Right ventricle myocardium superior (tissue), 1 donor: ENCODE data around the gene CDC20. TPM values are rescaled to one million over a fixed set of nuclear protein-coding genes. Genes with fewer than 3 reads are reported as not detected.
"Not testable (repeated sequence)": the region's sequence is repeated elsewhere in the genome, so short reads cannot be mapped to it uniquely, and the experiment has no call there.

ENCODE experiments used
- ATAC-seq: fragments of 200-7000 bp; cut with Tn5 transposase; one replicate; pipeline ENCODE4 v1.9.1; 2020; ENCODE audit warnings: mild to moderate bottlenecking; ENCODE audit not compliant: poor library complexity
- DNase-seq: peaks from one replicate; pipeline ENCODE4 v3.0.0-alpha.2; 2020
- intact Hi-C: fragments of 100-400 bp; cut with DNase I; formaldehyde crosslinking; loops from one replicate; pipeline ENCODE4 v1.11.2; 2022
- total RNA-seq: library from RNA; stranded (reverse); fragmentation: NEBNext Ultra II Directional; extraction: Animal tissue kit (Norgen Biotek cat#: 25700); gene quantifications from one replicate; pipeline ENCODE4 v1.2.1, GENCODE V29; 2021
- donor health status: DM: no; HTN: yes; CAD: no; lungs with severe emphysema.

The CDC20 gene
- total RNA-seq, 1 donor from 2014 or later: 0.83 TPM

DNA sequence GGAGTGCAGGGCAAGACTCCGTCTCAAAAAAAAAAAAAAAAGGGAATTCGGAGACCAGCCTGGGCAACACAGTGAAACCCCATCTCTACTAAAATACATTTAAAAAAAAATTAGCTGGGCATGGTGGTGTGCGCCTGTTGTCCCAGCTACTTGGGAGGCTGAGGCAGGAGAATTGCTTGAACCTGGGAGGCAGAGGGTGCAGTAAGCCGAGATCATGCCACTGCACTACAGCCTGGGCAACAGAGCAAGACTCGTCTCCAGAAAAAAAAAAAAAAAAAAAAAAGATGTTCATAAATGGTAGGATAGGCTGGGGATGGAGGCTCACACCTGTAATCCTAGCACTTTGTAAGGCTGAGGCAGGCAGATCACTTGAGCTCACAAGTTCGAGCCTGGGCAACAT lies 11.0 kb downstream of the CDC20 start:
- ATAC-seq, DNase-seq: not testable (repeated sequence)
- intact Hi-C loops: loop anchor here (5.0 kb wide), 1 partner anchor 132 kb away; no protein-coding TSS in a partner anchor

DNA sequence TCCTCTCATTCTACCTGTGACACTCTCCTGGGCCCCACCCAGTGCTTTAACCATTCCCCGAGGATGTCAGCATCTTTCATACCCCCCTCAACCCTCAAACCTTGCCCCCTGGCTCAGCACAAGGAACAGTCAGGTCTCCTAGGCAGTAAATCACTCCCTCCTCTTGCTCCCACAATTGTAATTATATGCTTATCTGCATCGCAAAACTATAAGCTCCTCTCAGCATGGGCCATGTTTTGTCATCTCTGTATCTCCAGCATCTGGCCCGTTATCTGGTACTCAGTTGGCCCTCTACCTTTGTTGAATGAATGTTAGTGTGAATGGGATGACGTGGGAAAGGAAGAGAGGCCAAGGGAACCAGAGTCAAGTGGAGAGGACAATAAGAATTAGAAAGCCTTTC lies 11.8 kb downstream of the CDC20 start:
- DNase-seq: no peak
- ATAC-seq: no peak
- intact Hi-C loops: no loop called here

DNA sequence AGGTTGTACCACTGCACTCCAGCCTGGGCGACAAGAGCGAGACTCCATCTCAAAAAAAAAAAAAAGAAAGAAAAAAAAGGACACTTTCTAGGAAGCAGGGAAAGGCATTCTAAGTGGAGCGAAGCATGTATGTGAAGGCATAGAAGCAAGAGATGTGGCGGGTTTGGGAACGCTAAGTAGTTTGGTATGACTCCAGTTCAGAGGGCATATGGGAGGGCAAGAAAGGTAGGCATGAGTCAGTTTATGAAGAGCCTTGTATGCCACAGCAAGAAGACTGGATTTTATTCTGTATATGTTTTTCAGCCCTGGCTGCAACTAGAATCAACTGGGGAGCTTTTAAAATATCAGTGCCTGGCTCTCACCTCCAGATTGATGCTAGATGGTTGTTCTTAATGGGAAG lies 13.4 kb downstream of the CDC20 start:
- intact Hi-C loops: no loop called here
- DNase-seq: no peak
- no peak for ATAC-seq

DNA sequence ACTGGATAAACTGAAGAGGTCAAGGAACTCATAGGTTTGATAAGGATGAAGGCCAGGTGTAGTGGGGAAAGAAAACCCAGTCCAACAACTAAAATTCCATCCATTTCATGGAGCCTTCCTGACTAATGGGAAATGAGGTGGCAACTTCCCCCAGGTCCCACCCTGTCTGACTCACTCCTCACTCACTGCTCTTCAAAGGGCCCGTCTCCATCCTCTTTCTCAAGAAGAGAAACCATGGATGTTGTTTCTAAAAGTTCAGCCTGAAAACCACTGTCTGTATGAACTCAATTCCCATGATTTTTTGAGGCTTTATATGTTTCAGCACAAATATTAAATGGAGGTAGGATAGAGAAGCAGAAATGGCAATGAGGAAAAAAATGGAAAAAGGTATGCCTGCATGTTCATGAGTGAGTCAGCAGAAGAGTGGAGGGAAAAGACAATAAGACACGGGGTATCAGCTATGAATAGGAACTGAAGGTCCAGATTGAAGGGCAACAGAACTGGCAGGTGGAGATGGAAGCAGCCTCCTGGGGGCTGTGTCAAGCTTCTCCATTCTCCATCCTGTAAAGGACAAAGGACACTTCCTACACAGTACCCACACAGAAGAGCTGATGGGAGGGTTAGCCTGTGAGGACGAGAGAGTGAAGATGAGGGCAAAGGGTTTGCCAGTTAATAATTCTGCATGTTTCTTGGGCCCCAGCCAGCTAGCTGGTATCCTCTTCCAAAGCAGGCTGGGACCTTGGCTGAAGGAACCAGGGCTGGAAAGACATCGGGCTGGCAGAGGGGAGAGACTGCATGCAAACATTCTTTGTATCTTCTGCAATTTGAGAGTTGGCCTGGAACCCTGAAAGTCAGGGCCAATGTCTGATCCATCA lies 14.5 kb downstream of the CDC20 start:
- DNase-seq (no peak), ATAC-seq (peak; percentile 58)
- intact Hi-C loops: no loop called here

DNA sequence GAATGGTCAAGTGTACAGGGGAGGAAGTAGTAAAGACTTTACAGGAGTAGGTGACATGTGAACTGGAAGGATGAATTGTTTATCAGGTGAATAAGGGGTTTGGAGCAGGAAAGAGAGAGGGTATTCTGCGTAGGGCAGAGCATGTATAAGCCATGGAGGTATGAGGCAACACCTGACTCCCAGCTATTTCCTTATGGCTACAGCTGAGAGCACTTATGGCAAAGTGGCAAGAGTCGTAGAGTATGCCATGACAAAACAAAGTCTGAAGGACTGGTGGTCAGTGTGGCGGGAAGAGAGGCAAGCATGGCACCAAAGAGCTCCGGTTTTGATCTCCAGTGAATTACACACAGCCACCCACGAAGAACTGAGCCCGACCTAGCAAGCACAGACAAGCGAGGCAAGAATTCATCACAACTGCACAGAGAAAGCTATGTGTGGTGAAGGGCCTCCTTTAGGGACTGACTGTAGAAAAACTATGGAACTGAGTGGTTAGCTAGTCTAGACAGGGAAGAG lies 18.0 kb downstream of the CDC20 start:
- no peak for DNase-seq
- intact Hi-C loops: no loop called here
- ATAC-seq: no peak

DNA sequence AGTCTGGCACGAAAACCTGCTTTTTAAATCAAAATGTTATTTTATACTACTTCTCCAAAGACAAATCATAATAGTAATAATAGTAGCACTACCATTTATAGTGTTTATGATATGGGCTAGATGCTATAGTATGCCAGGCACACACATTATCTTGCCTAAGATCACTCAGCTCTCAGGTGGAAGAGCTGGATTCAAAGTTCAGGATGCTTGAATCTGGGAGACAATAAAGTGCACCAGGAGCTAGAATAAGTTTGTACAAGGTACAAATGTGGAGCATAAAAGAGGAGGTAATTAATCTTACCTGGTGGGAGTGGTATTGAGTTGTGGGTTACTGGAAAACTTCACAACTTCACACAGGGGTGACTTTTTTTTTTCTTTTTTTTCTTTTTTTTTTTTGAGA lies 19.1 kb downstream of the CDC20 start:
- DNase-seq: no peak
- intact Hi-C loops: no loop called here
- ATAC-seq: no peak

DNA sequence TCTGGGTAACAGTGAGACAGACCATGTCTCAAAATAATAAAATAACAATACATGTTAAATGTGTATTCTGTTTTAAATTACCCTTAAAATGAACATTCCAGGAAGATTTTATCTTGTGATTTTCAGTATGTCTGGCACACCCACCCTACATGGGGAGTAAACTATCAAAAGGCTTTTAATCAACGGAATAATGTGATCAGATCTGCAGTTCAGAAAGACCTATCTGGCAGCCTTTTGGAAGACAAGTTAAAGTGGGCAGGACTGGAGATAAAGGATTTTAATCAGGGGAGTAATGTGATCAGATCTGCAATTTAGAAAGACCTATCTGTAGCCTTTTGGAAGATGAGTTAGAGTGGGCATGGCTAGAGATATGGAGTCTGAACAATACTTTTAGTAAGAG lies 20.7 kb downstream of the CDC20 start:
- no peak for DNase-seq
- intact Hi-C loops: no loop called here
- no peak for ATAC-seq

DNA sequence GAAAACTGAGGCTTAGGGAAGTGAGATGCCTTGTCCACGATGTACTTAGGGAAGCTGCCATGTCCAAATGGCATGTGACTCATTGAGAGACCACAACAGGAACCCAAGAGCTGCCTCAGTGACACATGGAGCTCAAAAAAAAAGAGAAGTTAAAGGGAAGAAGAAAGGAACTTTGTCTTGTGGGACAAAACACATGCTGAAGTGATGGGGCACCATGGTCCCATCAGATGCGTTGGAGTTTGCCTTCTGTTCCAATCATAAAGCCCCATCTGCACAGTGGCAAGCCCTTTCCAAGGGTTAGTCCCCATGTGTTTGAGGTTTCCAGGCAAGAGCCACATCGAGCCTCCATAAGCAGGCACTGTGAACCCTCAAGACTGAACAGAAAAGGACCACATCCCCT lies 22.8 kb downstream of the CDC20 start:
- intact Hi-C loops: no loop called here
- no peak for DNase-seq
- ATAC-seq: peak; percentile 13

DNA sequence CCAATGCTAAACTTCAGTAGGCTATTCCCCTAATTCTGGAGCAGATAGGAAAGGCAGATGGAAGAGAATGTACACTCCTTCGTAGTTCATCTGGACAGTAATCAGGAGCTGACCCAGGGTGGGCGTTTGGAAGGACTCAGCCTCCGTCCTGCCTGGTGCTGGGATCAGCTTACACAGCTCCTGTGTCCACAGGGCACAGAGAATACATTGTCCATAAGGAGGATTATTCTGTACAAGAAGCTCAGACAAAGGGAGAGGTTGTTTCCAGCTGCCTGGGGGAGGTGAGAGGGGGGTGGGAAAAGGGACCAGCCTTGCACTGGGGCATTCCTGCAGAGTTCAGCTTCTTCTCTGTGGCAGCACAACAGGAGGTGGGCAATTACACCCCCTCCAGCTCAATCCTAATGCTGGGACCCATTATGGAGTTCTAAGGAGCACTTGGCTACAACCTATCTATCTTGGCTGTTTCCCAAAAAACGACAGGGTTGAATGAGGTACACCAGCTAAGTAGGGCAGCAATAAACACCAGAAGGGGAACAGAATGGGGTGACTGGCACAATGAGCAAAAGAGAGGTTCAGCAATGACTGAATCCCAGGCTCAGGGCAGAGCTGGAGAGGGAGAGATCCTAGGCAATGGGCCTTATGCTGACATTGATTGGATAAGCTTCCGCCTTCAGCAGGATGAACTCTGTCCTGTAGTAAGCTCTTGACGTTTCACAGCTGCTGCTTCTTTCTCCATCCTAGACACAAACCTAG lies 23.4 kb downstream of the CDC20 start:
- ATAC-seq (peak; percentile 84), DNase-seq (no peak)
- intact Hi-C loops: no loop called here

DNA sequence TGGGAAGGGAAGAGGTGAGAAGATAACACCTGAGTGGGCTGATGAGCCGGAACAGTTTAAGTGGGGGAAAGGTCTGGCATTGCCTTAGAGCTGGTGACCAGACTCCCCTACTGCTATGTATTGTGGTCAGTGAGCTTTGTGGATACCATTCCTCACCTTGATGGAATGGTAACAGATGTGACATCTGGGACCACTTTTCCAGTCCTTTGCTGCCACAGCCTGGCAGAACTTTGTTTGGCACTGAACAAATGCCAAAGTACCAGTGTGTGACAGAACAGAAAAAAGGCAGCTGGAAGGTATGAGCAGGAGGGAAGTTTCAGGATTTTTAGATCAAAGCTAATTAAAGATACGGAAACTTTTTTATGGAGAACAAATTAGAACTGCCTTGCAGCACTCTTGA lies 24.7 kb downstream of the CDC20 start:
- no peak for DNase-seq
- ATAC-seq: peak; percentile 70
- intact Hi-C loops: no loop called here

DNA sequence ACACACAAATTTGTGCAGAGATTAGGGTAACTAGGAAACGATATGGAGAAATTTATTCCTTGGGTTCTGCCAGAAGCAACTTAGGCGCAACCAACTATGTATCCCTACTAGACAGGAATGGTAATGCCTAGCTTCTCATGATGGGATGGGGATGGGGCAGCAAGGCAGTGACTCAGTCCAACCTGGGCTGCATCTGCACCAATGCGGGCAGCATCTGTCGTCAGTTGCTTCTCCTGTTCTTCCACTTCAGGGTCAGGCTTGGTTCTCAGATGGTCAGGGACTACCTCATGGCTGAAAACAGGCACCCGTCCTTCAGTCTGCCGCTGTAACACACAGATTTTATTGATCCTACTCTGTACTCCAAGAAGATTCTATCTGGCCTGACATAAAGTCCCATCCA lies 27.9 kb downstream of the CDC20 start:
- intact Hi-C loops: no loop called here
- DNase-seq (no peak), ATAC-seq (no peak)

DNA sequence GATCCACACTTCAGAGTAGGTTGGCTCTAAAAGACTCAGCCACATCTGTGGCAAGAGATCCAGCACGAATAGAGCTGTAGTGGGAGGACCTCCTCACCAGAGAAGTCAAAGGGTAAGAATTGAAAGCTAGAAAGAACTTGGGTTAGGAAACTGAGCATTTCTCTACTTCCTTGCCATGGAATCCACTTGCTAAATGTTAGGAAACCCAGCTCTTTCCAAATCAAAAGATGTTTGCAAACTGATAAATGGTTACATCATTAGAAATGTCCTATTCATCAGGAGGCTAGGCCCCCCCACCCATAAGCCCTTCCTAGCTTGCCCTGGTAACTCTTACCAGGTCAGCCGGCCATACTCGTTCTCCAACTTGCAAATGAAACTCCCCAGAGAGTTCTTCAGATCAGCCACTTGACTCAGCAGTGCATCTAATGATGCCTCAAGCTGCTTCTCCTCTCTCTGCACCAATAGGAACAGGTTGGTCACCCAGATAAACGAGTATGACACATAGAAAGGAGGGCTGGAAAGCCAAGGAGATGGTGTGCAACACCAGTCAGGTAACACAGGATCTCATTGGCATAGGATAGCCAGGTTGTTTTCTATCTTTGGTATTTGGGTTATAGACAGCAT lies 29.3 kb downstream of the CDC20 start:
- intact Hi-C loops: no loop called here
- DNase-seq (no peak), ATAC-seq (no peak)

DNA sequence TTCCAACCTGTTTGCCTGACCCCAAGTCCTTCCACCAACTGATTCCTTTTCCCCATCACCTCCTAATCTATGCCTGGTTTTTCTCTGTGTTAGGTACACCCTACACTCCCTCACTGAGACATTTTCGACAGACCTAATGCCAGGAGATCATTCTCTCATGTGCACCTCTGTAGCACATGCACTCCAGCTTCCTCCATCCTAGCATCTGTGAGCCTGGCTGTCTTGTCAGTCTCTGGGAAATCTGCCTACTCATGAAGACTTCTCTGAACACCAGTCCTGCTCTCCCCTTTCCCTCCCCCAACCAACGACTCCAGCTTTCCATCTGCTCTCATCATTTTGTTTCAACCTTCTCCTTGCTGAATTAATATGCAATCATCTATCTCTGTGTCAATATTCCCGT lies 29.8 kb downstream of the CDC20 start:
- ATAC-seq: no peak
- intact Hi-C loops: no loop called here

DNA sequence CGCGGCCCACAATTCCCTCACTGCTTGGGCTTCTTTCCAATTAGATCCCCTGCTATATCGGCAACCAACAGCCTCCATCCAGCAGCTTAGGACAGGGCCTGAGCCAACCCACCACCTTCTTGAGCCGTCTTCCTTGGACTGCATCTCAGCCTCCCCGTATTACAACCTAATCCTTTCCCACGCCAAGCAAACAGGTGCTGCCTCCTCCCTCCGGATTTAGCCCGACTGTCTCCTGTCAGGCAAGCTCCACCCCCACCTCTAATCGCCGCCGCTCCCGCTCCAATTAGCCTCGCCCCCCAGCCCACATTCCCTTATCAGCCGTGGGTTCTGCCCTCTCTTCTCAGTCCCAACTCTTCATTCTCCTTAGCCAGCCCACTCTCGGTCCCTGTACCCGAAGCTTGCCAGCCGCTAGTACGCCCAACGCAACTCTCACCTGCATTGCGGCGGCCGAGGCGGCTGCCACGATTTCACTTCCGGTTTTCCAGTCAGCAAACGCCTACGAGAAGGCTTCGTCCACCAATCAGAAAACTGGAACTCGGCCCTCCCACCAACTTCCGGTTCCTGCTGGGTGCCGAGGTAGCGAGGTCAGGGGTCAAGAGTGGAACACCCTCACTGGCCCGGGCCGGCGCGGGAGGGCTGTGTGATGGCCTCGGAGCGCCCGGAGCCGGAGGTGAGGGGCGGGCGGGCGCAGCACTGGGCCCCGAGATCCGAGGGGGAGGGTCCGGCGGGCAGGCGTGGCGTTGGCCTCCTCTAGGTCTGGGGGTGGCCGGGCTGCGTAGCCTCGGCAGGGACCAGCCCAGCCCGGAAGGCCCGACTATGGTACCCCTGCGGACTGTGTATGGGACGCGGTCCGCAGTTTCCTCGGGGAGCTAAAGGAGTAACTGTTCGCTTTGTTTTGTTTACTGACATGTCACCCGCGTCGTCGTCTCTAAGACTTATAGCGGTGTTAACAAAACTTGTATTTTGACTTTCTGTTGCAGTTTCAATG lies 30.8 kb downstream of the CDC20 start, which contains the start of the genes MED8 and SZT2:
MED8 (minus strand) TSS at position 475 of the 988 bp plus-strand sequence; CDS start at position 439, 36 bp downstream.
SZT2 (plus strand) TSS at position 574 of the 988 bp plus-strand sequence; CDS start at position 644, 70 bp downstream.
- intact Hi-C loops: no loop called here

More for the DNA sequence above, 29.8 kb downstream of the CDC20 start:
- no peak for DNase-seq

DNA sequence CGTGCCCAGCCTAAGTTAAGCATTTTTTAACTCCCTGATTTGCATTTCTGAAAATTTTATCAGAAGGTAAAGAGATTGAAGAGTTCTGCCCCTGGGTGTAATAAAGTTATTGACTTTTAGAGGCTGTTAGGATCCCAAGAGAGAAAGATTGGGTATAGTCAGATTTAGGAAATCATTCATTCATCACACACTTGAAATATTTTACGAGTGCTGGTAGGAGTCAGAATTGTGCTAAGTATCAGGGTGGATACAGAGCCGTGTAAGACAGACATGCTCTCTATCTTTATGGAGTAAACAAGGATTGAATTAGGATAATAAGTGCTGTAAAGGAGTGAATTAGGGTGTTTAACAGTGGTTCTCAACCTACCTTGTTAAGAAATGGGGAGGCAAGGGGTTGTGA lies 33.9 kb downstream of the CDC20 start:
- no peak for ATAC-seq
- no peak for DNase-seq
- intact Hi-C loops: no loop called here

More for the DNA sequence above, 30.8 kb downstream of the CDC20 start, which contains the start of the genes MED8 and SZT2:
- peak; percentile 100 for ATAC-seq
- peak; percentile 98 for DNase-seq

DNA sequence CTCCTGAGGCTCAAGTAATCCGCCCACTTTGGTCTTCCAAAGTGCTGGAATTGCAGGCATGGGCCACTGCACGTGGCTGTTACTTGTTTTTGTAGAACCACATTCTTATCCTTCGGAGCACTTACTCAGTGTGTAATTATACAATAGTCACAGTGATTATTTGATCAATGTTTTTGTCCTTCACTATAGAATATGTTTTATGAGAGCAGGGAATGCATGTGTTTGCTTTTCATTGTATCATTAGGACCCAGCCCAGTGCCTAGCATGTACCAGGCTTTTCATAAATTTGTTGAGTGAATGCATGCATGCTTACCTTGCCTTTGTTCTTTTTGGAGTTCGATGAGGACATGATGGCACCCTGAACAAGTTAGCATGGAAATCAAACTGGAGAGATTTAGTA lies 36.7 kb downstream of the CDC20 start:
- intact Hi-C loops: no loop called here
- no peak for ATAC-seq
- DNase-seq: no peak

DNA sequence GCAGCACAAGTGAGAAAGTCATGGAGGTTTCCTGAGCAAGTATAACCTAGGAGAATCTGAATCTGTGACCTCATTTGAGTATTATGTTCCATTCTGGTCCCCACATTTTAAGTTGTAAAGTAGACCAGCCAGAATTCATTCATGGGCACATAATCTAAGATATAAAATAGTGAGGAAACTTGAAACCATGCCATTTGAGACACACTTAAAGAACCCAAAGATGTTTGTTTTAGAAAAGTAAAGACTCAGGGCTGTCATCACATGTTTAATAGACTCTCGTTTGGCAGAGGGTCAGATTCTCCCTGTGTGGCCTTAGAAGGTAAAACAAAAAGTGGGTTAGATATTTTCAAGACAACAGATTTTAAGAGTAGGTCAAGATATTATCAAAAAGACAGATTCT lies 37.3 kb downstream of the CDC20 start:
- intact Hi-C loops: no loop called here
- DNase-seq (no peak), ATAC-seq (no peak)

DNA sequence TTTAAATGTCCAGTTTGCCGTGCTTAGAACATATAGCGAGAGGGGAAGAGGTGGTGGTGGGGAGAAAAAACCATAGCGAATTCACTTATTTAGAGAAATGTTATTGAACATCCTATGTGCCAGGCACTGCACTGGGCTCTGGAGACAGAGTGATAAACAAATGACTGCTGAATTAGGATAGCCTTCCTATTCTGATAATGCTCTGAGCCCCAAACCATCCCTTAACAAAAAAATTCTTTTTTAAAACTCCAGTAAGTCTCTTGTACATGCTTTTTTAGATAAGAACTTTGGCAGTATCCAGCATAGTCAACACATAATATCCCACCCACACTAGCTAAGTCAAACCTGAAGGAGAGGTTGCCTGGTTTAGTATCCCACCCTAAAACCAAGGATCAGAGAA lies 39.4 kb downstream of the CDC20 start:
- intact Hi-C loops: no loop called here

More for the DNA sequence above, 39.4 kb downstream of the CDC20 start:
- DNase-seq (no peak), ATAC-seq (no peak)
